Measurements from ENCODE around the gene AXIN1. TPM values are rescaled to one million over a fixed set of nuclear protein-coding genes. Genes with fewer than 3 reads are reported as not detected.

The AXIN1 gene
- total and polyA plus RNA-seq, 9 donors = 3.7 to 27.2 (median 23.0) TPM

DNA sequence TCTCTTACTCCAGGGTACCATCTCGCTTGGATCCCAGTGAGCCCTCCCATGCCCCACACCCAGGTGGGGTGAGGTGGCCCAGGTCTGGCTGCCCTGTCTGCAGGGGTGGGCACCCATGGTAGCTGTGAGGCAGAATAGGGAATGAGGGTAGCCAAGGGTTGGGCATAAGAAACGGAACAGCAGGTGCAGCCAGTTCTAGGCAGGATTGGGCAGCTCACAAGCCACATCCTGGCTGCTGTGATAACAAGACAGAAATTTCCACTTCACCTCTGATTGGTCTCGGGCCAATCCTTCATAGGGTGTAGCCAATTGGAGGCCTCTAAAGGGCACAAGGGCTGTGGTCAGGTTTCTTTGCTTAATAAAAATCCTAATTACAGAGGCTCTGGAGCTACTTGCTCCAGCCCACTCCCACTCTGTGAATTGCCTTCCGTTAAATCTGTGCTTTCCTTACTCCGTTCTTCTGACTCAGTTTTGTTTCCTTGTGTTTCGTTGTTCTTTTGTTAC is 73.6 kb downstream of the AXIN1 start:
- intact Hi-C loops (cut with DNase I) = no loop called here
- Histone ChIP-seq H3K36me3 (no peaks in the 10 kb centered on the region), H3K27ac (no peak overlapping the region), H3K27me3 (no peaks in the 10 kb centered on the region), H3K4me3 (no peak overlapping the region), H3K4me1 (ENCODE audit: insufficient read depth) (no peaks in the 10 kb centered on the region), H3K9me3 (no peaks in the 10 kb centered on the region)
- TF ChIP-seq EP300 (IDR thresholded peaks at IDR 0.05) (no peak), POLR2A (IDR thresholded peaks at IDR 0.05) (no peak)
- DNase-seq = no peak
- 46 to 58% (median 51%) methylated on average over 6 of the region's 6 CpGs for WGBS, 3 donors

DNA sequence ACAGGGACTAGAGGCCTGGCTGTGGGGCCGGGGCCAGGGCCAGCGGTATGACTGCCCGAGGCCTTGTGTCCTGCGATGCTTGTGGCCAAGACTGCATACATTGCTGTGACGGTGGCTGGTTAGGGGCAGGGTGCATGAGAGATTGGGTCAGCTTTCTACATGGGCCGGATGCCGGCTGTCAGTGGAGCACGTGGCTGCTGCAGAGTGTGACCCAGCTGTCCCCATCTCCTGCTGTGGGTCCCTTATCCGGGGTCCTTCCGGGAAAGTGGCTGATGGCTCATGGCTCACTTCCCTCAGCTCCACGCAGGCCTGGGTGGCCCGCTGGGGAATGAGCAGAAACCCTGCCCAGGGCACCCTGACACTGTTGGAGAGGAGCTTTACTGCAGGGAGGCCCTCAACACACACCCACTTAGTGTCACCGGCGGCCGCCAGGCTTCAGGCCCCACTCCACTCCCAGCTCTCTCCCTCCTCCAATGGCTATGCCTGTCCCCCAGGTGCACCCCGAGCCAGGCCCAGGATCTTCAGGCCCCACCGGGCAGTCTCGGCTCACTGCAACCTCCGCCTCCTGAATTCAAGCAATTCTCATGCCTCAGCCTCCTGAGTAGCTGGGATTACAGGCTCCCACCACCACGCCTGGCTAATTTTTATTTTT is 76.0 kb downstream of the AXIN1 start:
- no peaks in the 10 kb centered on the region for H3K9me3 ChIP-seq
- 83 to 87% (median 86%) methylated on average over 20 of the region's 20 CpGs for WGBS, 3 donors
- no peak overlapping the region for H3K4me3 ChIP-seq
- no peaks in the 10 kb centered on the region for H3K36me3 ChIP-seq
- intact Hi-C loops (cut with DNase I) = no loop called here
- no peaks in the 10 kb centered on the region for H3K27me3 ChIP-seq
- no peak for DNase-seq
- H3K27ac ChIP-seq = no peak overlapping the region
- no peak for TF ChIP-seq EP300 (IDR thresholded peaks at IDR 0.05)
- no peak for TF ChIP-seq POLR2A (IDR thresholded peaks at IDR 0.05)
- TF ChIP-seq, protein P1, sequence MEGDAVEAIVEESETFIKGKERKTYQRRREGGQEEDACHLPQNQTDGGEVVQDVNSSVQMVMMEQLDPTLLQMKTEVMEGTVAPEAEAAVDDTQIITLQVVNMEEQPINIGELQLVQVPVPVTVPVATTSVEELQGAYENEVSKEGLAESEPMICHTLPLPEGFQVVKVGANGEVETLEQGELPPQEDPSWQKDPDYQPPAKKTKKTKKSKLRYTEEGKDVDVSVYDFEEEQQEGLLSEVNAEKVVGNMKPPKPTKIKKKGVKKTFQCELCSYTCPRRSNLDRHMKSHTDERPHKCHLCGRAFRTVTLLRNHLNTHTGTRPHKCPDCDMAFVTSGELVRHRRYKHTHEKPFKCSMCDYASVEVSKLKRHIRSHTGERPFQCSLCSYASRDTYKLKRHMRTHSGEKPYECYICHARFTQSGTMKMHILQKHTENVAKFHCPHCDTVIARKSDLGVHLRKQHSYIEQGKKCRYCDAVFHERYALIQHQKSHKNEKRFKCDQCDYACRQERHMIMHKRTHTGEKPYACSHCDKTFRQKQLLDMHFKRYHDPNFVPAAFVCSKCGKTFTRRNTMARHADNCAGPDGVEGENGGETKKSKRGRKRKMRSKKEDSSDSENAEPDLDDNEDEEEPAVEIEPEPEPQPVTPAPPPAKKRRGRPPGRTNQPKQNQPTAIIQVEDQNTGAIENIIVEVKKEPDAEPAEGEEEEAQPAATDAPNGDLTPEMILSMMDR (IDR thresholded peaks at IDR 0.05) = no peak
- H3K4me1 ChIP-seq (ENCODE audit: insufficient read depth) = no peaks in the 10 kb centered on the region

DNA sequence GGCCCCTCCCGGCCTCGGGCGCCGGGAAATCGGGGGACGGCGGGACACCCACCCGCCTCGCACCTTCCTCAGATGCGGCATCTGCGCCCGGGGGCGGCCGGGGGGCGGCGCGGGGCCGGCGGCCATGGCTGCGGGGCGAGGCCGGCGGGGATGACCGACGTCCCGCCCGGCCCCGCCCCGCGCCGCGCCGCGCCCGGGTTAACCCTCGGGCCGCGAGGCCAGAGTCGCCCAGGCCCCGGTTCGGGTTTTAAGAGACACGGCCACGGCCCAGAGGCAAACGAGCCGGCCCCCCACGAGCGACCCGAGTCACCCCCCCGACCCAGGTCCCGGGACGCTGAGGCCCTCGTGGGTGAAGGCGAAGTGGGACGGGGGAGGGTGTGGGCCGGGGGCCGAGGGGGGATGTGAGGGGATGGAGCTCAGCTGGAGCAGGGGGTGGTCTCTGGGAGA is 76.7 kb downstream of the AXIN1 start, which contains the start of gene RGS11:
Gene RGS11 (minus strand): TSS at position 159 of the 447 bp plus-strand sequence. CDS start 33 bp downstream, at position 126.
- no peak for DNase-seq
- WGBS, 3 donors = 2 to 9% (median 7%) methylated on average over 7 to 56 of the region's 56 CpGs
- intact Hi-C loops (cut with DNase I) = no loop called here
- H3K27ac ChIP-seq = no peak within 1 kb of the TSS
- H3K9me3 ChIP-seq = no peaks in the 10 kb centered on the region
- H3K4me1 ChIP-seq (ENCODE audit: insufficient read depth) = no peaks in the 10 kb centered on the region
- no peaks in the 10 kb centered on the region for H3K27me3 ChIP-seq
- H3K36me3 ChIP-seq = no peaks in the 10 kb centered on the region
- TF ChIP-seq EP300 (IDR thresholded peaks at IDR 0.05) (no peak), POLR2A (IDR thresholded peaks at IDR 0.05) (no peak)
- TF ChIP-seq, protein P1 (IDR thresholded peaks at IDR 0.05) = no peak
- peak within 1 kb of the TSS; percentile 2 for H3K4me3 ChIP-seq

DNA sequence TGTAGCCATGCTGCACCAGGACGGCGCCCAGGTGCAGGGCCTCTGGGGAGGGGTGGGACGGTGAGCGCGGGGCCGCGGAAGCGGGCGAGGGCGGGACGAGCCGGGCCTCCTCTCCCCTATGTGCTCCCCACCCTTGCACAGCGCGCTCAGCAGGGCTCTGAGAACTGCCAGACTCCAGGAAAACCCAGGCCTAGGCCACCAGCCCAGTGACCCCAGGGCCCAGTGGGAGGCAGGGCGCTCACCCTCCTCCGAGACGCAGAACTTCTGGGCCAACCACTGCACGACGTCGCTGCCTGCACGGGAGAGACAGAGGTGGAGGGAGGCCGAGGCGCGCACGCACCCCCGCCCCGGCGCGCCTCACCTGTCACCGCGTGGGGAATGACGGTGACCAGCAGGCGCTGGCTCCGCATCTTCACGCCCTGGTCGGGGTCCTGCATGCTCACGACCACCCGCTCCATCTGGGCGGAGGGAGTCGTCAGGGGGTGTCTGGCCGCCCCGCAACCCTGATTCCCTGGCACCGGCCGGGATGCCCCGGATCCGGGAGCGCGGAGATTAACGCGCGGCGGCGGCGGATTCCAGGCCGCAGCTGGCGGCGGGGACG is 77.4 kb downstream of the AXIN1 start:
- H3K27me3 ChIP-seq = no peaks in the 10 kb centered on the region
- TF ChIP-seq EP300 (IDR thresholded peaks at IDR 0.05) (no peak), POLR2A (IDR thresholded peaks at IDR 0.05) (no peak)
- TF ChIP-seq, protein P1 (IDR thresholded peaks at IDR 0.05) = no peak
- no peaks in the 10 kb centered on the region for H3K4me1 ChIP-seq (ENCODE audit: insufficient read depth)
- 0 to 3% (median 2%) methylated on average over 7 to 58 of the region's 58 CpGs for WGBS, 3 donors
- intact Hi-C loops (cut with DNase I) = no loop called here
- no peaks in the 10 kb centered on the region for H3K36me3 ChIP-seq
- no peak overlapping the region for H3K27ac ChIP-seq
- H3K9me3 ChIP-seq = no peaks in the 10 kb centered on the region
- no peak for DNase-seq
- peak overlapping the region; percentile 2 for H3K4me3 ChIP-seq
